Fibroblast of lung (primary cell): ENCODE results near the gene LYPD6B.

Source experiments
- EZH2 ChIP-seq: IDR thresholded peaks from 2 replicates; pipeline ENCODE4 v1.5.1; 2012; ENCODE audit warnings: low read length, control low read depth, mild to moderate bottlenecking; ENCODE audit errors: missing control alignments
- TF ChIP-seq, protein P1 (sequence below), 2 donors: IDR thresholded peaks in 1 of 2; conservative IDR thresholded peaks in 1 of 2; 1 replicate in 1 of 2; 2 replicates in 1 of 2; pipeline ENCODE4 v1.5.1; 2011 to 2012; ENCODE audit warnings: low read length in 2 of 2, control low read depth in 1 of 2, inconsistent platforms in 1 of 2, low read depth in 1 of 2, mild to moderate bottlenecking in 1 of 2

DNA sequence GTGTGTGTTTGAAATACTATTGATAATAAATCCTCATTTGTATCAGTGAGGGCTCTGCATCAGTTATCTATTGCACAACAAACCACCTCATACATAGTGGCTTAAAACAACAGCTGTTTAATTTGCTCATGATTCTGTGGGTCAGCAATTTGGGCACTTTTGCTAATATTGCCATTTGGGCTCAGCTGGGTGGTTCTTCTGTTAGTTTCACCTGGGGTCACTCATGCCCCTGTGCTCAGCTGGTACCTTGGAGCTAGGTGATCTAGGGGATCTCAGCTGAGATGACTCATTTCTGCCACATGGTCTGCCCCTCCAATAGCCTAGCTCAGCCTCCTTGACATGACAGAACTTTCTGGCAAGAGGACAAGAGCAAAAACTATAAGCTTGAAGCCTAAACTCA, 126.3 kb downstream of the LYPD6B start:
- TF ChIP-seq, protein P1, sequence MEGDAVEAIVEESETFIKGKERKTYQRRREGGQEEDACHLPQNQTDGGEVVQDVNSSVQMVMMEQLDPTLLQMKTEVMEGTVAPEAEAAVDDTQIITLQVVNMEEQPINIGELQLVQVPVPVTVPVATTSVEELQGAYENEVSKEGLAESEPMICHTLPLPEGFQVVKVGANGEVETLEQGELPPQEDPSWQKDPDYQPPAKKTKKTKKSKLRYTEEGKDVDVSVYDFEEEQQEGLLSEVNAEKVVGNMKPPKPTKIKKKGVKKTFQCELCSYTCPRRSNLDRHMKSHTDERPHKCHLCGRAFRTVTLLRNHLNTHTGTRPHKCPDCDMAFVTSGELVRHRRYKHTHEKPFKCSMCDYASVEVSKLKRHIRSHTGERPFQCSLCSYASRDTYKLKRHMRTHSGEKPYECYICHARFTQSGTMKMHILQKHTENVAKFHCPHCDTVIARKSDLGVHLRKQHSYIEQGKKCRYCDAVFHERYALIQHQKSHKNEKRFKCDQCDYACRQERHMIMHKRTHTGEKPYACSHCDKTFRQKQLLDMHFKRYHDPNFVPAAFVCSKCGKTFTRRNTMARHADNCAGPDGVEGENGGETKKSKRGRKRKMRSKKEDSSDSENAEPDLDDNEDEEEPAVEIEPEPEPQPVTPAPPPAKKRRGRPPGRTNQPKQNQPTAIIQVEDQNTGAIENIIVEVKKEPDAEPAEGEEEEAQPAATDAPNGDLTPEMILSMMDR (conservative IDR thresholded peaks at IDR 0.05 in 1 of 2, IDR thresholded peaks at IDR 0.05 in 1 of 2; ENCODE audit: low read depth in 1 of 2, low read length in 2 of 2) = no peak
- no peak for TF ChIP-seq EZH2
